Smooth muscle cell (in vitro differentiated cells): ENCODE measurements around the gene SYPL1. TPM values are rescaled to one million over a fixed set of nuclear protein-coding genes. Genes with fewer than 3 reads are reported as not detected.

Experiments used
- DNase-seq: peaks from one replicate; lab custom pipeline; 2025; ENCODE audit not compliant: unreplicated experiment; lab: John Stamatoyannopoulos, UW
- H2AFZ ChIP-seq: fragments of 200-600 bp; sonication (generic); 2 replicates; pipeline ENCODE4 v1.6.0; 2016; ENCODE audit warnings: antibody characterized with exemption, low read depth, mild to moderate bottlenecking
- H3F3A ChIP-seq: fragments of 200-600 bp; sonication (generic); 2 replicates; pipeline ENCODE4 v1.6.0; 2017; ENCODE audit warnings: antibody characterized with exemption, low read depth
- H3K27ac ChIP-seq: fragments of 200-600 bp; sonication (generic); 2 replicates; pipeline ENCODE4 v1.5.1; 2016; ENCODE audit warnings: low read depth, mild to moderate bottlenecking
- H3K27me3 ChIP-seq: fragments of 200-600 bp; sonication (generic); 2 replicates; pipeline ENCODE4 v1.6.1; 2016; ENCODE audit warnings: low read depth, mild to moderate bottlenecking
- H3K36me3 ChIP-seq: fragments of 200-600 bp; sonication (generic); 2 replicates; pipeline ENCODE4 v1.5.1; 2016; ENCODE audit warnings: low read depth
- H3K4me1 ChIP-seq: fragments of 200-600 bp; sonication (generic); 2 replicates; pipeline ENCODE4 v1.5.1; 2016; ENCODE audit warnings: low read depth
- H3K4me2 ChIP-seq: fragments of 200-600 bp; sonication (generic); 2 replicates; pipeline ENCODE4 v1.6.0; 2016; ENCODE audit warnings: mild to moderate bottlenecking
- H3K4me3 ChIP-seq: fragments of 200-600 bp; sonication (generic); 2 replicates; pipeline ENCODE4 v1.5.1; 2016; ENCODE audit warnings: mild to moderate bottlenecking
- H3K79me2 ChIP-seq: fragments of 200-600 bp; sonication (generic); 2 replicates; pipeline ENCODE4 v1.6.0; 2016; ENCODE audit warnings: low read depth, mild to moderate bottlenecking
- H3K9ac ChIP-seq: fragments of 200-600 bp; sonication (generic); 2 replicates; pipeline ENCODE4 v1.6.0; 2016; ENCODE audit warnings: low read depth
- H3K9me3 ChIP-seq: fragments of 200-600 bp; sonication (generic); replicated peaks from 2 replicates; pipeline ENCODE4 v1.5.1; 2016; ENCODE audit warnings: low read depth
- H4K20me1 ChIP-seq: fragments of 200-600 bp; sonication (generic); 2 replicates; pipeline ENCODE4 v1.6.0; 2016; ENCODE audit warnings: low read depth
- CTCF ChIP-seq: fragments of 200-600 bp; sonication (generic); IDR thresholded peaks from 2 replicates; pipeline ENCODE4 v1.5.1; 2017; ENCODE audit warnings: borderline replicate concordance, mild to moderate bottlenecking, antibody characterized with exemption; ENCODE audit not compliant: insufficient read depth, poor library complexity, severe bottlenecking
- WGBS: methylation state at CpG from one replicate; pipeline ENCODE4 v1.1.7; 2016; ENCODE audit warnings: low lambda C conversion rate; 5-methylcytosine and 5-hydroxymethylcytosine counted together
- polyA plus RNA-seq: library from polyadenylated mRNA; unstranded; fragments of >200 nt; fragmentation: Nextera tagmentation; extraction: Ambion mirVana; gene quantifications from 2 replicates; pipeline ENCODE4 v1.2.1, GENCODE V29; 2016
- total RNA-seq: library from RNA; depleted of rRNA; stranded (reverse); fragments of >200 nt; gene quantifications from 2 replicates; pipeline ENCODE4 v1.2.3, GENCODE V29; 2014

The SYPL1 gene
- total and polyA plus RNA-seq, 2 experiments from 2014 or later, result 75.2 to 107 TPM

- Histone ChIP-seq H3F3A (no peaks in the 10 kb centered on the region), H3K9me3 (no peaks in the 10 kb centered on the region), H3K4me1 (no peaks in the 10 kb centered on the region), H3K4me2 (no peak overlapping the region), H4K20me1 (peaks cover 28% of the 10 kb centered on the region), H3K36me3 (peaks cover 18% of the 10 kb centered on the region), H3K27me3 (no peaks in the 10 kb centered on the region), H3K9ac (no peak overlapping the region), H3K27ac (no peak overlapping the region), H3K79me2 (peaks cover 27% of the 10 kb centered on the region), H3K4me3 (no peak overlapping the region), H2AFZ (no peak overlapping the region)
- TF ChIP-seq CTCF, result no peak
- 95% methylated on average over 3 of the region's 3 CpGs for WGBS
- no peak for DNase-seq
Observed at GRCh38 chr7:106094780-106095179, 17.3 kb downstream of the SYPL1 start.

- H2AFZ ChIP-seq, result no peak overlapping the region
- no peak for DNase-seq
- no peak overlapping the region for H3K27ac ChIP-seq
- no peaks in the 10 kb centered on the region for H3K9me3 ChIP-seq
- no peaks in the 10 kb centered on the region for H3K4me1 ChIP-seq
- peaks cover 8% of the 10 kb centered on the region for H3K79me2 ChIP-seq
- H3K4me2 ChIP-seq, result no peak overlapping the region
- no peak overlapping the region for H3K9ac ChIP-seq
- WGBS, result 83% methylated on average over 1 of the region's 1 CpG
- H3F3A ChIP-seq, result no peaks in the 10 kb centered on the region
- H3K27me3 ChIP-seq, result no peaks in the 10 kb centered on the region
- H3K36me3 ChIP-seq, result peaks cover 18% of the 10 kb centered on the region
- no peak for TF ChIP-seq CTCF
- H4K20me1 ChIP-seq, result peaks cover 6% of the 10 kb centered on the region
- H3K4me3 ChIP-seq, result no peak overlapping the region
Observed at GRCh38 chr7:106092204-106092603, 19.9 kb downstream of the SYPL1 start.

- Histone ChIP-seq H3K79me2 (peaks cover 5% of the 10 kb centered on the region), H3K4me3 (no peak overlapping the region), H3K9ac (no peak overlapping the region), H3K9me3 (no peaks in the 10 kb centered on the region), H3F3A (no peaks in the 10 kb centered on the region), H3K4me1 (no peaks in the 10 kb centered on the region), H3K4me2 (no peak overlapping the region), H4K20me1 (peaks cover 6% of the 10 kb centered on the region), H3K27me3 (no peaks in the 10 kb centered on the region), H2AFZ (no peak overlapping the region), H3K36me3 (peaks cover 18% of the 10 kb centered on the region), H3K27ac (no peak overlapping the region)
- no peak for DNase-seq
- TF ChIP-seq CTCF, result no peak
- 91% methylated on average over 4 of the region's 4 CpGs for WGBS
Observed at GRCh38 chr7:106089647-106090046, 22.5 kb downstream of the SYPL1 start.

- no peak for TF ChIP-seq CTCF
- Histone ChIP-seq H3K9me3 (no peaks in the 10 kb centered on the region), H3K36me3 (peaks cover 18% of the 10 kb centered on the region), H3K27me3 (no peaks in the 10 kb centered on the region), H3K4me2 (no peak overlapping the region), H4K20me1 (no peaks in the 10 kb centered on the region), H3K4me1 (no peaks in the 10 kb centered on the region), H3K9ac (no peak overlapping the region), H3K79me2 (no peaks in the 10 kb centered on the region), H3K4me3 (no peak overlapping the region), H3K27ac (no peak overlapping the region), H3F3A (no peaks in the 10 kb centered on the region), H2AFZ (no peak overlapping the region)
- 100% methylated on average over 1 of the region's 1 CpG for WGBS
- no peak for DNase-seq
Observed at GRCh38 chr7:106088014-106088413, 24.1 kb downstream of the SYPL1 start.
